Measurements from ENCODE around the gene DMD.

- no peak for TF ChIP-seq MYC (IDR thresholded peaks at IDR 0.05; ENCODE audit: low read depth, low read length)
- no peak for TF ChIP-seq CTCF (IDR thresholded peaks at IDR 0.05; ENCODE audit: low read depth, low read length)
- no peak for TF ChIP-seq POLR2A (IDR thresholded peaks at IDR 0.05; ENCODE audit: extremely low read depth, insufficient read length)
- no peak for TF ChIP-seq MAX (IDR thresholded peaks at IDR 0.05; ENCODE audit: low read depth, low read length)
These were observed 274.3 kb downstream of the DMD start for GRCh38 chrX:32937043-32937442.

Measured in NB4 (cell line).